GM19025 (cell line): ENCODE data around the gene MEGF11.
A peak's percentile ranks its signal among the peaks of the same experiment; 100 is the strongest.

Experiments used
- ATAC-seq: cut with Tn5 transposase; IDR thresholded peaks from one replicate; pipeline ENCODE4 v1.9.1; 2021; ENCODE audit warnings: mild to moderate bottlenecking, low read depth, moderate library complexity; ENCODE audit not compliant: unreplicated experiment

Gene MEGF11

GRCh38 chr15:65937054-65937453, 316.5 kb downstream of the MEGF11 start:
- ATAC-seq, result no peak

GRCh38 chr15:65936282-65936681, 317.3 kb downstream of the MEGF11 start:
- no peak for ATAC-seq

- no peak for ATAC-seq
Observed at GRCh38 chr15:65935391-65935790, 318.2 kb downstream of the MEGF11 start.

GRCh38 chr15:65931221-65931620, 322.3 kb downstream of the MEGF11 start:
- ATAC-seq, result no peak

- no peak for ATAC-seq
Observed at GRCh38 chr15:65930134-65930533, 323.4 kb downstream of the MEGF11 start.

- no peak for ATAC-seq
Observed at GRCh38 chr15:65929573-65929972, 324.0 kb downstream of the MEGF11 start.

GRCh38 chr15:65927545-65927944, 326.0 kb downstream of the MEGF11 start:
- no peak for ATAC-seq

- ATAC-seq, result peak; percentile 72
Observed at GRCh38 chr15:65926899-65927298, 326.7 kb downstream of the MEGF11 start.

GRCh38 chr15:65926459-65926858, 327.1 kb downstream of the MEGF11 start:
- peak; percentile 10 for ATAC-seq

GRCh38 chr15:65925338-65925737, 328.2 kb downstream of the MEGF11 start:
- ATAC-seq, result no peak

- ATAC-seq, result no peak
Observed at GRCh38 chr15:65924004-65924403, 329.5 kb downstream of the MEGF11 start.

- no peak for ATAC-seq
Observed at GRCh38 chr15:65923264-65923663, 330.3 kb downstream of the MEGF11 start.

GRCh38 chr15:65922621-65923020, 330.9 kb downstream of the MEGF11 start:
- no peak for ATAC-seq

GRCh38 chr15:65921780-65922179, 331.8 kb downstream of the MEGF11 start:
- ATAC-seq, result no peak

- ATAC-seq, result peak; percentile 41
Observed at GRCh38 chr15:65920825-65921309, 332.7 kb downstream of the MEGF11 start.

- no peak for ATAC-seq
Observed at GRCh38 chr15:65920121-65920520, 333.4 kb downstream of the MEGF11 start.

- ATAC-seq, result no peak
Observed at GRCh38 chr15:65919353-65919752, 334.2 kb downstream of the MEGF11 start.

GRCh38 chr15:65918945-65919344, 334.6 kb downstream of the MEGF11 start:
- no peak for ATAC-seq

- no peak for ATAC-seq
Observed at GRCh38 chr15:65918357-65918920, 335.1 kb downstream of the MEGF11 start.

GRCh38 chr15:65917936-65918335, 335.6 kb downstream of the MEGF11 start:
- no peak for ATAC-seq

GRCh38 chr15:65917407-65917756, 336.2 kb downstream of the MEGF11 start:
- ATAC-seq, result peak; percentile 2

GRCh38 chr15:65916664-65917406, 336.7 kb downstream of the MEGF11 start:
- ATAC-seq, result peak; percentile 39
